Measurements from ENCODE around the gene SCAP. TPM values are rescaled to one million over a fixed set of nuclear protein-coding genes. Genes with fewer than 3 reads are reported as not detected.
"Not testable (repeated sequence)": the region's sequence is repeated elsewhere in the genome, so short reads cannot be mapped to it uniquely, and the experiment has no call there.

Gene SCAP
- 44.4 and 69.7 TPM in 2 replicates for total RNA-seq

DNA sequence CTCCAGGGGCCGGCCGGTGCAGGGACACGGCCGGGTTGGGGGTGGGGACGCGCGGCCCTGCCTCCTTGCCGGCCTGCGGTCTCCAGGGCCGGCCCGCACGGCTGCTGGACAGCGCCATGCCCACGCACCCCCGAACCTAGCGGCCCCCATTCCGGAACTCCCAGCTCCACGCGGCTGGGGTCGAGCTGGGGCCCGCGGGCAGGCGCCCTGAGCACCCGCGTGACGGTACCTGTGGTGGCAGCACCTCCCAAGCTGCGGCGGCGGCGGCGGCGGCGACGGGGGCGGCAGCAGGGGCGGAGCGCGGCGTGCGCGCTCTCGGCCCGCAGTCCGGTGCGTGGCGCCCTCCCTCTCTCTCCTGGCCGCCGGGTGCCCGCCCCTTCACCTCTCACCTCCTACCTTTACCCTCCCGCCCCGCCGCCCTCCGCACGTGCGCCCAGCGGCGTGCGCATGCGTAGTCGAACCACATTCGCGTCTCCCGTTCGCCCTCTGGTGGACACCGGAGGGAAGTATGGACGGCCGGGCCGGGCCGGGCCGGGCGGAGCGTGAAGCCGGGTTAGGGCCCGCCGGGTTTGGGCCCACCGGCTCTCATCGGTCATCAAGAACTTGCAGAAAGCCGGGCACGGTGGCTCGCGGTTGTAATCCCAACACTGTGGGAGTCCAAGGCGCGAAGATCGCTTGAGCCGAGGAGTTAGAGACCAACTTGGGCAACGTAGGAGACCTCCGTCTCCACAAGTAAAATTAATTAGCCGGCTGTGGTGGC lies at the start of gene SCAP:
SCAP (minus strand) TSS at position 372 of the 760 bp plus-strand sequence. CDS start 32,948 bp downstream, outside the sequence.
- peak; percentile 17 for DNase-seq (ENCODE audit: low read depth, low spot score)

DNA sequence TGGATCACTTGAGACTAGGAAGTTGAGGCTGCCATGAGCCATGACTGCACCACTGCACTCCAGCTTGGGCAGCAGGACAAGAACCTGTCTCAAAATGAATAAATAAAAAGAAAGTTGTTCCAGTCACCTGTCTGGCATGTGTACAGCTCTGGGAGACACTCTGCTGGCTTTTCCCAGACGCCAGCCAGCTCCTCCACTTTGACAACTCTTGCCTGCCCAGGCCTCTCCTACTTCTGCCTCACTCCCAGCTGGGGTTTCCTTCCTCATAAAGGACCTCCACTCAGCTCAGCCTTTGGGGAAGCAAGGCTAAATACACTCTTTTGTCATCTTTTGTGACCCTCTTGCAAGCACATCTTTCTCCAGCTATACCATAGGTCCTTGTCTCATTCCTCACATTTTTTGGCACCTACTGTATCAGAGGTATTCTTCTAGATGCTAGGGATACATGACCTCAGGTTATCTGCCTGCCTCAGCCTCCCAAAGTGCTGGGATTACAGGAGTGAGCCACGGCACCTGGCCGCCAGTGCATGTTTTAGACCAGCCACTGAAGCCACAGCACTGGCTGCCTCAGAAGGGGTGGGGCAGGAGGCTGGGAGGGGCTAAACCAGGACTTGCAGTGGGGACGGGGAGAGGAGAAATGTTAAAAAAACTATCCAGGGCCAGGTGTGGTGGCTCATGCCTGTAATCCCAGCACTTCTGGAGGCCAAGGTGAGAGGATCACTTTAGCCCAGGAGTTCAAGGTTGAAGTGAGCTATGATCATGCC lies 47.8 kb upstream of the SCAP start:
- no peak for DNase-seq (ENCODE audit: low read depth, low spot score)

DNA sequence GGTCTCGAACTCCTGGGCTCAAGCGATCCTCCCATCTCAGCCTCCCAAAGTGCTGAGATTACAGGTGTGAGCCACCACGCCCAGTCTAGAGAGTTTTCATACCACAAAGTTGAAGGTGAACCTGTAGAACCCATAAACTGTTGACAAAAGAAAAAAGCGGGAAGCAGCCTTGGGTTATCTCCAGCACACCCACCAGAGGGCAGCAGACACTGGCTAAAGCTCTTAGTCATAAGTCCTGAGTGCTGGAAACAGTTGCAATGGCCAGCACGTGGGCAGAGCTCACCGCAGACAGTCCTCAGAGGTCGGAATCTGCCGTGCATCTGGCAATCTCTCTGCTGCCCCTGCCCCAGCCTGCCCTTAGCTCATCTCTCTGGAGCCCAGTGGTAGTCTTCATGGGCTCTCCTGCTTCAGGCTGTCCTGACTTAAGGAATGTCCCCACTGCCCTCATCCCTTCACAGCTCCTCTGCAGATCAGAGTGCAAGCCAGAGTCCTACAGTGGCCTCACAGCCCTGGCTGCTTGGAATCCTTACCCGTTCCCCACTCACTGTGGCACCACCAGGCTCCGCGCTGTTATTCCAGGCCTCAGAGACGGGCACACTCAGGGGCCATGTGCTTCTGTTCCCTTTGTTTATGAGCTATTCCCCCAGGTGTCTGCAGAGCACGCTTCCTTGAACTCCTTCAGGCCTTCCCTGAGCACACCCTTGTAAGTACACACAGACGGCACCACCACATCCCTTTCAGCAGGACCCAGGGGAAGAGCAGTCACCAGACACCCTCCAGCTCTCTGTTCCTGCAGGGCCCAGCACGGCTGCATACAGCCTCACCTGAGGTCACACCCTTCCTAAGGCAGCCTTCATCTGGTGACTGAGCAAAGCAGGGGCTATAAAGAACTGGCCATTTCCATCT lies 46.6 kb upstream of the SCAP start:
- peak; percentile 68 for DNase-seq (ENCODE audit: low read depth, low spot score)

DNA sequence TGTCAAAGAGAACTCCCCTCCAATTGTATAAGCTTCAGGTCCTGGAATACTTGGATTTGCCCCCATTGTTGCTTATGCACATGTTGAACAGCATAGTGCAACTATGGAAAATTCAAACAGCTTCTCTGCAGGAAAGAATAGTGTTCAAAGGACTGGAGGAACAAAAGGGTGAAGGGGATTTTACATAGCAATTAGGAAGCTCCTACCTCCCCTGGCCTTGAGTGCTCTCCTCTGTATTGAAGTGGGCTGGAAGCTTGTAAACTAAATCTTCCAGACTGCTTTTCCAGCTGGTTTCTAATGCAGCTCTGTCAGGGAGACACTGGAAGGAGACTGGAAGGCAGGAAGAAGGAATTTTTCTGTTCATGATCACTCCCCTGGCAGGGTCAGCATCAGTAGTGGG lies 45.0 kb upstream of the SCAP start:
- DNase-seq (ENCODE audit: low read depth, low spot score): no peak

- no peak for DNase-seq (ENCODE audit: low read depth, low spot score)
These were observed 42.2 kb upstream of the SCAP start for GRCh38 chr3:47517937-47518336.

DNA sequence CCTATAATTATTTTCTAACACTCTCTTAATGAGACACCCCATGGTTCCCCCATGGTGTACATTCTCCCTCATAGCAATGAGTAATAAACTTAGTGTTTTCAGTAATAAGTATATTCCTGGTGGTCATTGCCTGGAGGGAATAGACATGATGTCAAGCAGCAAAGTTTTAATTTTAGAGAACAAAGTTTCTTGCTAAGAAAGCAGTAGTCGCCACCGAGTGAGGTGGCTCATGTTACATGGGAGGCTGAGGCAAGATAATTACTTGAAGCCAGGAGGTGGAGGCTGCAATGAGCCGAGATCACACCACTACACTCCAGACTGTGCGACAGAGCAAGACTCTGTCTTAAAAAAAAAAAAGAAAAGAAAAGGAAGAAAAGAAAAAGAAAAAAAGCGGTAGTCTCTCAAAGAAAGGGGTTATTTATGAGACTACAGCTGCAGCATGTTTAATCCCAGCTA lies 40.2 kb upstream of the SCAP start:
- no peak for DNase-seq (ENCODE audit: low read depth, low spot score)

DNA sequence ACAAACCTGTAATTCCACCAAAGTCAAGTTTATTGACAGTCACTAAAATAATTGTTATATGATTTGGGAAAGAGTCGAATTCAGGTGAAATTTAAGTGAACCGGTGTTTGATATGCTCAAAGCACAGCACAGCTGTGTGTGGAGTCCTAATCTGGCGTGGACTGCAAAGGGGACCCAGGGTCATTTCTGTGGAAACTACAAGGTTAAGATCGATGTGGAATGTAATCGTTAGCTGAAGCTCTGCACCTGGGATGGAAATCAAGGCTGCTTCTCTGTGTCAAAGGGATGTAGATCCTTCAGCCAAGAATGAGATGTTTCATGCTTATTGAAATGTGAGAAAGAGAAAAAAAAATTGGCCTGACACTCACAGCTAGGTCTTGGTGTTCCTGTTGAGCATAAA lies 39.4 kb upstream of the SCAP start:
- no peak for DNase-seq (ENCODE audit: low read depth, low spot score)

GRCh38 chr3:47513125-47513929 lies 37.6 kb upstream of the SCAP start, which contains the start of gene ELP6:
ELP6 (minus strand) TSS chr3:47513712; CDS start chr3:47513590, 122 bp downstream.
- peak; percentile 82 for DNase-seq (ENCODE audit: low read depth, low spot score)

DNA sequence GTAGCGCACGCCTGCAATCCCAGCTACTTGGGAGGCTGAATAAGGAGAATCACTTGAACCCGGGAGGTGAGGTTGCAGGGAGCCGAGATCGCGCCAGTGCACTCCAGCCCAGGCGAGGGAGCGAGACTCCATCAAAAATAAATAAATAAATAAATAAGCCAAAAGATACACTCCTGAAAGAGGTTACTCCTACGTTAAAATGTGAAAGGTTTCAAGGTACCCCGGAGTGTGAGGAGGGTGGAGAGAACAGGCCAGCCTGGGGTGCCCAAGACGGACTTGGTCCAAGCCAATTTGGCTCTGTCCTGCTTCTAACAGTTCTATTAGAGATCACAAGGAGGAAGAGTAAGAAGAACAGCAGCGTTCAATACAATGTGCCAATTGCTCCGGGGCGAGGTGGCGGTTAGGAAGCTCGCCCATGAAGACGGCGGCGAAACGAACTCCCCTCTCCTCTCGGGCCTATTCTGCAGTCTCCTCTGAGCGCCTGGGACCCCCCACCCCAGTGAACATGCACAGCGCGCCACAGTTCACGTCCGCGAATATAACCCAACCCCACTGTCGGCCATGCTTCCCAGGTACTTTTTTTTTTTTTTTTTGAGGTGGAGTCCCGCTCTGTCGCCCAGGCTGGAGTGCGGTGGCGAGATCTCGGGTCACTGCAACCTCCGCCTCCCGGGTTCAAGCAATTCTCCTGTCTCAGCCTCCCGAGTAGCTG lies 36.8 kb upstream of the SCAP start:
- DNase-seq (ENCODE audit: low read depth, low spot score): no peak

DNA sequence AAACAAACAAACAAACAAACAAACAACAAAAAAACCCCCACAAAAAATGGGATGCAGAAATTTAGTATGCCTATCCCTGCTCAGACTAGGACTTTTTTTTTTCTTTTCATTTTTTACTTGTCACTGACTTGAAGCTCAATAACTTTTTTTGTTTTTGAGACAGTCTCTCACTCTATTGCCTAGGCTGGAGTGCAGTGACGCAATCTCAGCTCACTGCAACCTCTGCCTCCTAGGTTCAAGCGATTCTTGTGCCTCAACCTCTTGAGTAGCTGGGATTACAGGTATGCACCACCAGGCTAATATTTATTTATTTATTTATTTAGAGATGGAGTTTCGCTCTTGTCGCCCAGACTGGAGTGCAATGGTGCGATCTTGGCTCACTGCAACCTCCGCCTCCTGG lies 29.5 kb upstream of the SCAP start:
- DNase-seq (ENCODE audit: low read depth, low spot score): not testable (repeated sequence)

- no peak for DNase-seq (ENCODE audit: low read depth, low spot score)
These were observed 28.4 kb upstream of the SCAP start for GRCh38 chr3:47504113-47504512.

GRCh38 chr3:47503033-47503432 lies 27.3 kb upstream of the SCAP start:
- no peak for DNase-seq (ENCODE audit: low read depth, low spot score)

DNA sequence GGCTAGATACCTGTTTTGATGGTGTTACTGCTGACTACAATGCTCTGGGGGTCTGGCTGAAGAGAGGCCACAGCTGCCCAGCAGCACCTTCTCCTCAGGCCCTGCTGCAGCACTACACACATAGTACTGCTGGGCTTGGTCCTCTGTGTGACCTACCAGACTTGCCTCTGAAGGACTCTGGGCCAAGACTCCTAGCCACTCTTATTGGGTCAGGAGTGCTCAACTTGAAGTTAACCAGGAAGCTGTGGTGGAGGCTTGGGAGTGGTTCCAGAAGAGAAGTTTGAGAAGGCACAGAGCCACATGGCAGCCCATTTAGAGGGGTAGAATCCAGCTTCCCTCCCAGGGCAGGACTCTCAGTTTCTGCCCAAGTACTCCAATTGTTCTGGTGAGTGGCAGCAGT lies 21.2 kb upstream of the SCAP start:
- no peak for DNase-seq (ENCODE audit: low read depth, low spot score)

GRCh38 chr3:47495886-47496285 lies 20.1 kb upstream of the SCAP start:
- DNase-seq (ENCODE audit: low read depth, low spot score): no peak

DNA sequence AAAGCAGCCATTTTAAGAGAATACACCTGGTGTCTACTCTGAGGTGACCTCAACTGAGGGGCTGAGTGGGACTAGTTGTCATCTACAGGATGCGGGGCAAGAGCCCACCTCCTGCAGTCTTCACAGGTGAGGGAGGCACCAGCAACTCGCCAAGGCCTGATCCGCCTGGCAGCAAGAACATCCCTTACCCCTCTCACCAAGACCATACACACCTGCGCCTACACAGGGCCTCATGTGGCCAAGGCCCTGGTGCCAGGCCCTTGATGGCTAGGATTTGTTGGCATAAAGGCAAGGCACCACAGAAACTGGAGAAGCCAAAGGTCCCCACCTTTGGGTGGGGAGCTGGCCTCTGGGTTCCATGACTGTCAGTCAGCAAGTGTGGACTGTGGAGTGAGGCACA lies 19.4 kb upstream of the SCAP start:
- DNase-seq (ENCODE audit: low read depth, low spot score): no peak

DNA sequence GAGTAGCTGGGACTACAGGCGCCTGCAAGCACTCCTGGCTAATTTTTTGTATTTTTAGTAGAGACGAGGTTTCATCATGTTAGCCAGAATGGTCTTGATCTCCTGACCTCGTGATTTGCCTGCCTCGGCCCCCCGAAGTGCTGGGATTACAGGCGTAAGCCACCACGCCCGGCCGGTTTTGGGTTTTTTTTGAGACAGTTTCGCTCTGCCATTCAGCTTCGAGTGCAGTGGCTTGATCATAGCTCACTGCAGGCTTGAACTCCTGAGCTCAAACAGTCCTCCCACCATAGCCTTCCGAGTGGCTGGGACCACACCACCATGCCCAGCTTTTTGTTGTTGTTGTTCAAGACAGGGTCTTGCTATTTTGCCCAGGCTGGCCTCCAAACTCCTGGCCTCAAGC lies 16.0 kb upstream of the SCAP start:
- DNase-seq (ENCODE audit: low read depth, low spot score): no peak

DNA sequence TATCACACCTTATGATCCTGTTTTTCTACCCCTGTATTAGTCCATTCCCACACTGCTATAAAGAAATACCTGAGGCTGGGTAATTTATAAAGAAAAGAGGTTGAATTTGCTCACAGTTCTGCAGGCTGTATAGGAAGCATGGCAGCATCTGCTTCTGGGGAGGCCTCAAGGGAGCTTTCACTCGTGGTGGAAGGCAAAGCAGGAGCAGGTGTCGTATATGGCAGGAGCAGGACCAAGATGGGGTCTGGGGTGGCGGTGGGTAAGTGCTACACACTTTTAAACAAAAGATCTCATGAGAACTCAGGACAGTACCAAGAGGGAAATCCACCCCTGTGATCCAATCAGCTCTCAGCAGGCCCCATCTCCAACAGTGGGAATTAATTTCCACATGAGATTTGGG lies 15.4 kb upstream of the SCAP start:
- no peak for DNase-seq (ENCODE audit: low read depth, low spot score)

DNA sequence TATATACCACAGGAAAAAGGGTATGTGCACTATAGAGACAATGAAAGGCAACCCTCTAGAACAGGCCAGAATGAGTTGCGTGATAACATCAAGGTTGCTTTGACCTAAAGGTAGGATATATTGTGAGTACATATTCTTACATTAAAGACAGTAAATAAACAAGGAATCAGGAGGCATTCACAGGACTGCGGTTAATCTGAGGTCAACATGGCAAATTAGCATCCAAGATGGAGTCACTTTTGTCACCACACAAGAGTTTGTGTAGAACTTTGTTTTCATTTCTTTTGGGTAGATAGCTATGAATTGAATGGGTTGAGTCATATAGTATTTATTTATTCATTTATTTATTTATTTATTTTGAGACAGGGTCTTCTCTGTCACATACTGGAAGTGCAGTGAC lies 11.5 kb upstream of the SCAP start:
- DNase-seq (ENCODE audit: low read depth, low spot score): no peak

GRCh38 chr3:47485812-47486211 lies 10.1 kb upstream of the SCAP start:
- no peak for DNase-seq (ENCODE audit: low read depth, low spot score)

DNA sequence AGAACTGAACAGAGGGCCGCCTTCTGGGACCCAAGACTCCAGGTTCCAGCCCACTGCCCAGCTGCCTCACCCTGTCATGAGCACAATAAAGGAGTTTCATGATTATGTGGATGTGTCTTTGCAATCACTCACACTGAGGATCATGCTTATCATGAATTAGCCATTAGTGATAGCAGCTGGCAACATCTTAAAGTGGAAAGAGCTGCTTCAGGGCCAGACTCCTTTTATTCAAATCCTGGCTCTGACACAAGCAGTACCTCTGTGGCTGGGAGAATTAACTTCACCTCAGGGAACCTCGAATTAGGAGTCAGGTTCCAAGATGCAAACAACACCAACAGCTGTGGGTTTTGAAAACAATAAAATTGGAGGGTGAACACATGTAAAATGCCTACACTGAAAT lies 6.6 kb upstream of the SCAP start:
- no peak for DNase-seq (ENCODE audit: low read depth, low spot score)

All from pulmonary artery endothelial cell (primary cell).